ENCODE data around the gene GSTP1. TPM values are rescaled to one million over a fixed set of nuclear protein-coding genes. Genes with fewer than 3 reads are reported as not detected.
A peak's percentile ranks its signal among the peaks of the same experiment; 100 is the strongest.

The GSTP1 gene
- total RNA-seq, 1 donor from 2014 or later = 293 TPM

GRCh38 chr11:67605231-67606011 lies 21.8 kb downstream of the GSTP1 start:
- Histone ChIP-seq H3K27me3 (ENCODE audit: control insufficient read depth in 3 of 3, insufficient read depth in 3 of 3, low read length in 3 of 3) (peaks cover 0 to 5% (median 3%) of the 10 kb centered on the region in 3 donors), H3K27ac (ENCODE audit: low read depth, low read length) (no peak overlapping the region), H3K4me3 (ENCODE audit: low read length in 3 of 3) (peak overlapping the region in 1 of 3 donors; percentile 95)

GRCh38 chr11:67606093-67606491 lies 22.5 kb downstream of the GSTP1 start:
- Histone ChIP-seq H3K27ac (ENCODE audit: low read depth, low read length) (no peak overlapping the region), H3K9ac (ENCODE audit: low read depth in 1 of 3, low read length in 3 of 3) (peak overlapping the region; percentile 98 to 99 (median 99)), H3K9me3 (ENCODE audit: control insufficient read depth in 3 of 3, low read length in 3 of 3) (no peaks in the 10 kb centered on the region), H3K4me3 (ENCODE audit: low read length in 3 of 3) (peak overlapping the region; percentile 95 to 99 (median 97)), H3K27me3 (ENCODE audit: control insufficient read depth in 3 of 3, insufficient read depth in 3 of 3, low read length in 3 of 3) (peaks cover 0 to under 1% (median 0%) of the 10 kb centered on the region in 3 donors), H3K4me1 (ENCODE audit: control insufficient read depth in 3 of 3, insufficient read depth in 3 of 3, low read length in 3 of 3) (peaks cover 26 to 35% (median 29%) of the 10 kb centered on the region in 3 donors), H3K36me3 (ENCODE audit: control insufficient read depth in 3 of 3, insufficient read depth in 3 of 3, low read length in 3 of 3) (peaks cover 23 to 30% (median 26%) of the 10 kb centered on the region in 3 donors)

More at GRCh38 chr11:67605231-67606011, 21.8 kb downstream of the GSTP1 start:
- Histone ChIP-seq H3K9ac (ENCODE audit: low read depth in 1 of 3, low read length in 3 of 3) (peak overlapping the region in 2 of 3 donors; percentile 61 to 99), H3K9me3 (ENCODE audit: control insufficient read depth in 3 of 3, low read length in 3 of 3) (no peaks in the 10 kb centered on the region), H3K36me3 (ENCODE audit: control insufficient read depth in 3 of 3, insufficient read depth in 3 of 3, low read length in 3 of 3) (peaks cover 17 to 23% (median 20%) of the 10 kb centered on the region in 3 donors), H3K4me1 (ENCODE audit: control insufficient read depth in 3 of 3, insufficient read depth in 3 of 3, low read length in 3 of 3) (peaks cover 26 to 35% (median 29%) of the 10 kb centered on the region in 3 donors)

DNA sequence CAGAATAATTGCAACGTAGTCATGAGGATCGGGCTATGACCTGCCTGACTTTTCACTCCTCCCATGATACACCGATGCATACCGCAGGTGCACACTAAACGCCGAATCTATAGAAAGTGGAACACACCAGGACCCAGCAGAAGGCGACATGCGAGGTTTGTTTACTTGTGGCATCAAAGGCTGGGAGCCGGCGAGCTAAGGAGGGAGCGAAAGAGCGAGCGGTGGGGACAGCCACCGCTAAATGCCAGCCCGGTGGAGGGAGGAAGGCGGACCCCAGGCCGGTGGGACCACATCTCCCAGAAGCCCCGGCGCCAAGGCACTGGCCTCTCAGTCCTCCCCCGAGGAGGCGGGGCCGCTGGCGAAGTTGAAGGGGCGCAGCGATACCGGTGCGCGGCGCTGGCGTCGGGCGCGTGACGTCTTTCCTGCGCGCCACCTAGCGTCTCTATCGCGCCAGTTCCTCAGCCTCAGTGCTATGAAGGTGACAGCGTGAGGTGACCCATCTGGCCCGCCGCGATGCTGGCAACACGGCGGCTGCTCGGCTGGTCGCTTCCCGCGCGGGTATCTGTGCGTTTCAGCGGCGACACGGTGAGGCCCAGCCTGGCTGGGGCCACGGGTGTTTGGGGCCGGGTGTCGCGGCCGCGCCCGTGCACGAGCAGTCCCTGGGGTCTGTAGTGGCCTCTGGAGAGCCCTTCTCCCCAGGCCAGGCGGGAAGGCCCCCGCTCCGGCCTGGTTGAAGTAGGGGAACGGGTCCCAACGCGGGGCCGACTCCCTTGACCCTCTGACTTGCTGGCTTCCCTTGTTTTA lies 23.1 kb downstream of the GSTP1 start, which contains the start of gene NDUFV1:
TSS of gene NDUFV1 (plus strand) at position 445 of the 804 bp plus-strand sequence. CDS start at position 514, 69 bp downstream.
- Histone ChIP-seq H3K4me3 (ENCODE audit: low read length in 3 of 3) (peak within 1 kb of the TSS; percentile 95 to 99 (median 97)), H3K27me3 (ENCODE audit: control insufficient read depth in 3 of 3, insufficient read depth in 3 of 3, low read length in 3 of 3) (no peaks in the 10 kb centered on the region), H3K36me3 (ENCODE audit: control insufficient read depth in 3 of 3, insufficient read depth in 3 of 3, low read length in 3 of 3) (peaks cover 28 to 36% (median 32%) of the 10 kb centered on the region in 3 donors), H3K9me3 (ENCODE audit: control insufficient read depth in 3 of 3, low read length in 3 of 3) (no peaks in the 10 kb centered on the region), H3K9ac (ENCODE audit: low read depth in 1 of 3, low read length in 3 of 3) (peak within 1 kb of the TSS; percentile 98 to 99 (median 99)), H3K4me1 (ENCODE audit: control insufficient read depth in 3 of 3, insufficient read depth in 3 of 3, low read length in 3 of 3) (peaks cover 26 to 35% (median 29%) of the 10 kb centered on the region in 3 donors), H3K27ac (ENCODE audit: low read depth, low read length) (peak within 1 kb of the TSS; percentile 88)

DNA sequence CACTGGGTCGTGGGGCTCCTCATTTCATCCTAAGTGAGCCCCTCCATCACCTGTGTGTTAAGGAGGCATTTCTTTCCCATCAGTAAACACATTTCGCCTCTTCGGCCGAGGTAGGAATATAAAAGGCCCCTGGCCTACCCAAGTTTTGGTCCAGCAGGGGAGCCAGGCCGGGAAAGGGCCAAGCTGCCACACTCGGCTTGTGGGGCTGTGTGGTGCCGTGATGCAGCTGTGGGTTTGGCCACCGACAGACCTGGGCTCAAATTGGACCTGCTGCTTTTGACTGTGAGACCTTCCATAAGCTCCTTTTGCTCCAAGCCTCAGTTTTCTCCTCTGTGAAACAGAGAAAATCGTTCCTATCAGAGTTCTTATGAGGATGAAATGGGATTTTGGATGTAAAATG lies 23.9 kb downstream of the GSTP1 start:
- H3K4me1 ChIP-seq (ENCODE audit: control insufficient read depth in 3 of 3, insufficient read depth in 3 of 3, low read length in 3 of 3) = peaks cover 26 to 35% (median 29%) of the 10 kb centered on the region in 3 donors
- H3K27me3 ChIP-seq (ENCODE audit: control insufficient read depth in 3 of 3, insufficient read depth in 3 of 3, low read length in 3 of 3) = no peaks in the 10 kb centered on the region
- peaks cover 36 to 44% (median 39%) of the 10 kb centered on the region in 3 donors for H3K36me3 ChIP-seq (ENCODE audit: control insufficient read depth in 3 of 3, insufficient read depth in 3 of 3, low read length in 3 of 3)
- peak overlapping the region; percentile 88 for H3K27ac ChIP-seq (ENCODE audit: low read depth, low read length)
- H3K9ac ChIP-seq (ENCODE audit: low read depth in 1 of 3, low read length in 3 of 3) = peak overlapping the region; percentile 98 to 99 (median 99)
- H3K9me3 ChIP-seq (ENCODE audit: control insufficient read depth in 3 of 3, low read length in 3 of 3) = no peaks in the 10 kb centered on the region
- H3K4me3 ChIP-seq (ENCODE audit: low read length in 3 of 3) = peak overlapping the region; percentile 95 to 99 (median 97)

DNA sequence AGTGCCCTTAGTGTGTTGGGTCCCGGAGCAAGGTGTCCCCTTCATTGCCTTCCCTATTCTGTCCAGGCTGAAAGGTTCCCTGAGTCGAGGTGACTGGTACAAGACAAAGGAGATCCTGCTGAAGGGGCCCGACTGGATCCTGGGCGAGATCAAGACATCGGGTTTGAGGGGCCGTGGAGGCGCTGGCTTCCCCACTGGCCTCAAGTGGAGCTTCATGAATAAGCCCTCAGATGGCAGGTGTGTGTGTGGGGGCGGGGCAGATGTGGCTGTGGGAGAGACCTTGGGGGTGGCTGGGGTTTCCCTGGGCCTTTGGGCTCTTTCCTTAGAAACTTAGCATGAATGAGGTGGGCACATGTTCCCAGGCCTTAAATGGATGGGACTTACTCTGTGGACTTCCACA lies 24.9 kb downstream of the GSTP1 start:
- H3K27me3 ChIP-seq (ENCODE audit: control insufficient read depth in 3 of 3, insufficient read depth in 3 of 3, low read length in 3 of 3) = no peaks in the 10 kb centered on the region
- peaks cover 26 to 35% (median 30%) of the 10 kb centered on the region in 3 donors for H3K4me1 ChIP-seq (ENCODE audit: control insufficient read depth in 3 of 3, insufficient read depth in 3 of 3, low read length in 3 of 3)
- H3K9me3 ChIP-seq (ENCODE audit: control insufficient read depth in 3 of 3, low read length in 3 of 3) = no peaks in the 10 kb centered on the region
- peaks cover 40 to 53% (median 42%) of the 10 kb centered on the region in 3 donors for H3K36me3 ChIP-seq (ENCODE audit: control insufficient read depth in 3 of 3, insufficient read depth in 3 of 3, low read length in 3 of 3)
- no peak overlapping the region for H3K27ac ChIP-seq (ENCODE audit: low read depth, low read length)
- no peak overlapping the region for H3K4me3 ChIP-seq (ENCODE audit: low read length in 3 of 3)
- peak overlapping the region in 1 of 3 donors; percentile 99 for H3K9ac ChIP-seq (ENCODE audit: low read depth in 1 of 3, low read length in 3 of 3)

DNA sequence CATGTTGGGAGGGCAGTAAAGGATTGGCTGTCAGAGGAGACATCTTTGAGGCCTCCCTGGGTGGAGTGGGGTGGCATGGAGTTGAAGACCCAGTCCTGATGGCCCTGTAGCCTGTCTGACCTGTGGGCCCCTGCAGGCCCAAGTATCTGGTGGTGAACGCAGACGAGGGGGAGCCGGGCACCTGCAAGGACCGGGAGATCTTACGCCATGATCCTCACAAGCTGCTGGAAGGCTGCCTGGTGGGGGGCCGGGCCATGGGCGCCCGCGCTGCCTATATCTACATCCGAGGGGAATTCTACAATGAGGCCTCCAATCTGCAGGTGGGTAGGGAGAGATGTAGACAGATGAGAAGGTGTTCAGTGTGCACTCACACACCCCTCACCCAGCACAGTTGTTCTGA lies 25.7 kb downstream of the GSTP1 start:
- peaks cover 40 to 54% (median 42%) of the 10 kb centered on the region in 3 donors for H3K36me3 ChIP-seq (ENCODE audit: control insufficient read depth in 3 of 3, insufficient read depth in 3 of 3, low read length in 3 of 3)
- no peak overlapping the region for H3K9ac ChIP-seq (ENCODE audit: low read depth in 1 of 3, low read length in 3 of 3)
- H3K4me1 ChIP-seq (ENCODE audit: control insufficient read depth in 3 of 3, insufficient read depth in 3 of 3, low read length in 3 of 3) = peaks cover 33 to 43% (median 39%) of the 10 kb centered on the region in 3 donors
- no peaks in the 10 kb centered on the region for H3K27me3 ChIP-seq (ENCODE audit: control insufficient read depth in 3 of 3, insufficient read depth in 3 of 3, low read length in 3 of 3)
- H3K27ac ChIP-seq (ENCODE audit: low read depth, low read length) = no peak overlapping the region
- H3K9me3 ChIP-seq (ENCODE audit: control insufficient read depth in 3 of 3, low read length in 3 of 3) = no peaks in the 10 kb centered on the region
- no peak overlapping the region for H3K4me3 ChIP-seq (ENCODE audit: low read length in 3 of 3)

DNA sequence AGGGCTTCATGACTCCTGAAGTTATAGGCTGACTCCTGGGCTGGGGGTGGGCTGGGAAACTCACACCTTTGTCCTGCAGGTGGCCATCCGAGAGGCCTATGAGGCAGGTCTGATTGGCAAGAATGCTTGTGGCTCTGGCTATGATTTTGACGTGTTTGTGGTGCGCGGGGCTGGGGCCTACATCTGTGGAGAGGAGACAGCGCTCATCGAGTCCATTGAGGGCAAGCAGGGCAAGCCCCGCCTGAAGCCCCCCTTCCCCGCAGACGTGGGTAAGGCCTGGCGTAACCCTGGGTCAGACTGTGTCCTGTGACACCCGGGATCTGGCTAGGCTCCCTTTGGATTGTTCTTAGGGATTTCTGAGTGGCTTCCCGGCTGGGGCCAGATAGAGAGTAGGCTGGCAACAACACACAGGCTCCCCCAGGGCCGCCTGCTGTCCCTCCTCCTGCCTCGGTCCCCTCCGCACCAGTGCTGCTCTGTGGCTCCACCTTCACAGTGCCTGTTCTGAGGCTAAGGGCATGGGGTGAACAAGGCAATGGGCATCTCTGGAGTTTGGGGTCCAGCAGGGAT lies 26.8 kb downstream of the GSTP1 start:
- Histone ChIP-seq H3K9ac (ENCODE audit: low read depth in 1 of 3, low read length in 3 of 3) (no peak overlapping the region), H3K4me3 (ENCODE audit: low read length in 3 of 3) (no peak overlapping the region), H3K36me3 (ENCODE audit: control insufficient read depth in 3 of 3, insufficient read depth in 3 of 3, low read length in 3 of 3) (peaks cover 40 to 54% (median 42%) of the 10 kb centered on the region in 3 donors), H3K9me3 (ENCODE audit: control insufficient read depth in 3 of 3, low read length in 3 of 3) (no peaks in the 10 kb centered on the region), H3K27ac (ENCODE audit: low read depth, low read length) (no peak overlapping the region), H3K4me1 (ENCODE audit: control insufficient read depth in 3 of 3, insufficient read depth in 3 of 3, low read length in 3 of 3) (peaks cover 30 to 47% (median 36%) of the 10 kb centered on the region in 3 donors), H3K27me3 (ENCODE audit: control insufficient read depth in 3 of 3, insufficient read depth in 3 of 3, low read length in 3 of 3) (peaks cover 6 to 11% (median 9%) of the 10 kb centered on the region in 3 donors)

- Histone ChIP-seq H3K4me3 (ENCODE audit: low read length in 3 of 3) (no peak overlapping the region), H3K27me3 (ENCODE audit: control insufficient read depth in 3 of 3, insufficient read depth in 3 of 3, low read length in 3 of 3) (peaks cover 8 to 17% (median 16%) of the 10 kb centered on the region in 3 donors), H3K4me1 (ENCODE audit: control insufficient read depth in 3 of 3, insufficient read depth in 3 of 3, low read length in 3 of 3) (peaks cover 22 to 50% (median 28%) of the 10 kb centered on the region in 3 donors), H3K27ac (ENCODE audit: low read depth, low read length) (no peak overlapping the region), H3K9me3 (ENCODE audit: control insufficient read depth in 3 of 3, low read length in 3 of 3) (no peaks in the 10 kb centered on the region), H3K9ac (ENCODE audit: low read depth in 1 of 3, low read length in 3 of 3) (no peak overlapping the region), H3K36me3 (ENCODE audit: control insufficient read depth in 3 of 3, insufficient read depth in 3 of 3, low read length in 3 of 3) (peaks cover 40 to 54% (median 42%) of the 10 kb centered on the region in 3 donors)
Measured at GRCh38 chr11:67611165-67611564, 27.6 kb downstream of the GSTP1 start.

Measured in skeletal muscle tissue (tissue), 4 donors.